Common myeloid progenitor, CD34-positive (primary cell): Measurements from ENCODE around the gene SMIM9.
A peak's percentile ranks its signal among the peaks of the same experiment; 100 is the strongest.

Experiments used
- CTCF ChIA-PET: fragments of 350-600 bp; sonication (Branson Sonifier 250); formaldehyde crosslinking; loops from one replicate; lab custom pipeline; 2021; ENCODE audit warnings: antibody characterized with exemption; lab: Charles Lee
- POLR2A ChIA-PET: fragments of 350-600 bp; sonication (Branson Sonifier 250); formaldehyde crosslinking; loops from one replicate; lab custom pipeline; 2021; ENCODE audit warnings: antibody characterized with exemption; lab: Charles Lee
- DNase-seq, 3 donors: peaks; one replicate each; pipeline versions ENCODE4 v3.0.0 to v3.0.0-alpha.2; 2013
- H3K27ac ChIP-seq, 2 experiments: 1 replicate in 1 of 2; 2 replicates in 1 of 2; pipeline ENCODE4 v1.7.0; 2013; ENCODE audit warnings: inconsistent platforms in 2 of 2, low read length in 2 of 2, mild to moderate bottlenecking in 2 of 2, low read depth in 1 of 2, moderate library complexity in 1 of 2; ENCODE audit not compliant: severe bottlenecking in 2 of 2, insufficient read depth in 1 of 2, poor library complexity in 1 of 2
- H3K27me3 ChIP-seq, 5 experiments: replicated peaks in 2 of 5; 1 replicate in 3 of 5; 2 replicates in 2 of 5; pipeline versions ENCODE4 v1.6.1 to v1.7.0; 2013; ENCODE audit warnings: low read length in 4 of 5, mild to moderate bottlenecking in 2 of 5, moderate library complexity in 2 of 5, inconsistent platforms in 1 of 5; ENCODE audit not compliant: insufficient read depth in 5 of 5, control insufficient read depth in 4 of 5
- H3K36me3 ChIP-seq, 4 experiments: 1 replicate in 2 of 4; 2 replicates in 2 of 4; pipeline versions ENCODE4 v1.6.1 to v1.7.0; 2013; ENCODE audit warnings: low read length in 3 of 4, control low read depth in 1 of 4, mild to moderate bottlenecking in 1 of 4; ENCODE audit not compliant: control insufficient read depth in 4 of 4, insufficient read depth in 4 of 4
- H3K4me1 ChIP-seq, 4 experiments: 1 replicate in 3 of 4; 2 replicates in 1 of 4; pipeline versions ENCODE4 v1.6.1 to v1.7.1; 2013; ENCODE audit warnings: low read length in 3 of 4, mild to moderate bottlenecking in 3 of 4, control low read depth in 1 of 4, inconsistent platforms in 1 of 4, moderate library complexity in 1 of 4; ENCODE audit not compliant: control insufficient read depth in 4 of 4, insufficient read depth in 4 of 4; ENCODE audit errors: control extremely low read depth in 1 of 4
- H3K4me3 ChIP-seq, 7 experiments: 1 replicate in 4 of 7; 2 replicates in 3 of 7; pipeline versions ENCODE4 v1.5.1 to v1.7.0; 2013; ENCODE audit warnings: mild to moderate bottlenecking in 7 of 7, low read length in 6 of 7, moderate library complexity in 6 of 7, inconsistent platforms in 2 of 7, low read depth in 2 of 7, control low read depth in 1 of 7; ENCODE audit not compliant: insufficient read depth in 4 of 7, control insufficient read depth in 1 of 7; ENCODE audit errors: extremely low read depth in 1 of 7
- H3K9me3 ChIP-seq, 5 experiments: 1 replicate in 4 of 5; 2 replicates in 1 of 5; pipeline versions ENCODE4 v1.6.1 to v1.7.1; 2013; ENCODE audit warnings: low read length in 4 of 5, mild to moderate bottlenecking in 2 of 5, inconsistent platforms in 1 of 5, low read depth in 1 of 5, moderate library complexity in 1 of 5; ENCODE audit not compliant: control insufficient read depth in 4 of 5, insufficient read depth in 2 of 5; ENCODE audit errors: control extremely low read depth in 1 of 5
- WGBS: methylation state at CpG from one replicate; pipeline ENCODE4 v1.1.5; 2013; ENCODE audit not compliant: insufficient coverage; 5-methylcytosine and 5-hydroxymethylcytosine counted together

The SMIM9 gene

DNA sequence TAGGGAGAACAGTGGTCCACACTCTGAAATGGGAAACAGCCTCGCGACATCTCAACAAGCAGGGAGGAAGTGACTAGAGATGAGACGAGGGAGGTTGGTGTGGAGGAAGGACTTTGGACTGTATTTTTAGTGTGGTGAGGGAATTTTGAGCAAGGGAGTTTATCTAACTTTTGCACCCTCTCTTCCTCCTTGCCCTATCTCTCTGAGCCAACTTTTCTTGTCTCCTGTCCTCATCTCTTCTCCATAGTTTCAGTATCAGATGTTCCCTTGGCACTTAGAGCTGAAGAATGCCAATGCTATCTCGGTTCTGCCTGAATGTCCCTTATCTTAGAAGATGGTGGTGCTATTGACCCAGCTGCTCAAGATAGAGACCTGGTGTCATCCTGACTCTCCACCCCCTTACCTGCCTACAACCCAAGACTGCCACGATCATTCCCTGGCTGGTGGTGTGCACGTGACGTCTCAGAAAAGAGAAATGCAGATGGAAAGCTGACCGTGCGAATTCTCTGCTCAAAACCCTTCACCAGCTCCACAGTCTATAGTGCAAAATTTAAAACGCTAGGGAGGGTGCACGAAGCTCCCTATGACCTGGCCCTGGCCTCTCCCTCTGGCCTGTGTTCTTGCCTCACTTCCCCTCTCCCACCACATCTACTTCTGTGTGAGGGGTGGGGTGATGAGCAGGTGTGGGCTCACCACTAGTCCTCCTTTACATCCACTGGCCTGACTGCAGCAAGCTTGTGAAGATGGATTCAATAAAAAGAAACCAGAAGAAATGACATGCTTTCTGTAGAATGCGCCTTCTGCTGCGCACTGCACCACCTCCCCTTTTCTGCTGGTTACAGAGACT lies 50.1 kb downstream of the SMIM9 start:
- Histone ChIP-seq H3K27me3 (no peaks in the 10 kb centered on the region), H3K36me3 (peaks cover 0 to 28% (median 10%) of the 10 kb centered on the region in 4 experiments), H3K27ac (peak overlapping the region in 1 of 2 experiments; percentile 58), H3K9me3 (no peaks in the 10 kb centered on the region), H3K4me1 (peaks cover 5 to 33% (median 26%) of the 10 kb centered on the region in 4 experiments), H3K4me3 (peak overlapping the region in 3 of 7 experiments; percentile 0 to 45 (median 24))
- ChIA-PET CTCF (interaction anchor here (1.0 to 1.1 kb wide), 2 partner anchors 13 kb away, joined by 3 read pairs; no protein-coding TSS in a partner anchor), POLR2A (no interaction called here)
- 81% methylated on average over 9 of the region's 13 CpGs for WGBS
- DNase-seq, result peak in 2 of 3 donors; percentile 40 to 53

DNA sequence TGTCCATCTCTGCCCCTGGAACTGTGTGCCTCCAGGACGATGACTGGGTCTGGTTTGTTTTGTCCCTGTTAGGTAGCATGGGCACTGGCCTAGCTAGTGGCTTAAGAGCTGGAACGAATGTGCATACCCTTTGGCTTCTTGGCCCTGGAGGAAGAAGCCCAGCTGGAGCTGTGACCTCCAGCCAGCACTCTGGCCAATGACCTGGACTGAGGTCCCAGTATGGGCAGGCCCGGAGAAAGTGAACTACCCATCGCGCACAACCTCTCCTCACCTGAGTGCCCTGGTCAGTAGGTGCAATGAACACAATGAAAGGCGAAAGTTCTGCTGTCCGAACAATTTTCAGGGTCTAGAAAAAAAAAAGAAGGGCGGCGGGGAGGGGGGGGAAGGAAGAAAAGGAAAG lies 53.5 kb downstream of the SMIM9 start:
- Histone ChIP-seq H3K27ac (no peak overlapping the region), H3K4me1 (peaks cover 4 to 28% (median 23%) of the 10 kb centered on the region in 4 experiments), H3K36me3 (peaks cover 7 to 48% (median 23%) of the 10 kb centered on the region in 4 experiments), H3K9me3 (no peaks in the 10 kb centered on the region), H3K27me3 (no peaks in the 10 kb centered on the region), H3K4me3 (no peak overlapping the region)
- no peak for DNase-seq
- 84% methylated on average over 2 of the region's 9 CpGs for WGBS
- POLR2A ChIA-PET, result no interaction called here
- CTCF ChIA-PET, result interaction anchor here (1.8 kb wide), 1 partner anchor 32 kb away, joined by 5 read pairs; no protein-coding TSS in a partner anchor

DNA sequence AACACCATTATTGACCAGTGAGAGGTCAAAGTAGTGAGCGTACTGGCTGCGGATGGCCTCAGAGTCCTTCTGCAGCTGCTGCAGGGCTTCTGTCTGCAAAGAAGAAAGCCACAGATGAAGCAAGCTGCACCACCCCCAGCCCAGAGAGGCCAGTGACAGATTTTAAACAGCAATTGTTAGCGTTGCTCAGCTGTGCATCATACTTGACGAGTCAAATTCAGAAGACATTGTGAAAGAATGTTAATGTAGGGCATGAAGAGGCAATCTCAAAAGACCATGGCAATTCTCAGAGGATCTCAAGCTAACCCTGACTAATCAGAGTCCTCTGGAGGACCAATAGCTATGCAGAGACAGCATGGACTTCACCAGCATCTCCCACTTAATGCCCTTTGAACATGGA lies 55.2 kb downstream of the SMIM9 start:
- H3K9me3 ChIP-seq, result peaks cover 0 to under 1% (median 0%) of the 10 kb centered on the region in 5 experiments
- DNase-seq, result no peak
- POLR2A ChIA-PET, result no interaction called here
- no peaks in the 10 kb centered on the region for H3K27me3 ChIP-seq
- CTCF ChIA-PET, result no interaction called here
- no peak overlapping the region for H3K27ac ChIP-seq
- 88% methylated on average over 2 of the region's 4 CpGs for WGBS
- H3K4me3 ChIP-seq, result no peak overlapping the region
- peaks cover 0 to 11% (median 8%) of the 10 kb centered on the region in 4 experiments for H3K4me1 ChIP-seq
- peaks cover 11 to 61% (median 35%) of the 10 kb centered on the region in 4 experiments for H3K36me3 ChIP-seq

DNA sequence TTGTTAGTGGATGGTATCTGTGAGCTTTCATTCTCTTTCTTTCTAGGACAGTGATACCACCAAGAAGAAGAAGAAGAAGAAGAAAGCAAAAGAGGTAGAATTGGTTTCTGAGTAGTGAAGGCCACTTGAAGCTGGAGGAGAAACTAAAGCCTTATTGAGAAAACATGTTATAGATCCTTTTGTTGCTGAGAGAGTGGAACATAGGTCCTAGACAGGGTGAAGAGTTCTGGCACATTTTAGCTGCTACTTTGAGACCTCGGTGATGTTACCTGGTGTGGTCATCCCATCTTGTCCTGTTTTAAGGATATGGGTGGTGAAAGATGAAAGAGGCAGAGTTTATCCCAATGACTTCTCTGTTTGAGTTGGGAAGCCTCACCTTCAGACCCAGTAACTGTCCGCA lies 57.7 kb downstream of the SMIM9 start:
- Histone ChIP-seq H3K4me3 (no peak overlapping the region), H3K4me1 (peaks cover 0 to 3% (median 0%) of the 10 kb centered on the region in 4 experiments), H3K27ac (no peak overlapping the region), H3K27me3 (no peaks in the 10 kb centered on the region), H3K9me3 (peaks cover 0 to 2% (median 0%) of the 10 kb centered on the region in 5 experiments), H3K36me3 (peaks cover 17 to 72% (median 44%) of the 10 kb centered on the region in 4 experiments)
- 86% methylated on average over 2 of the region's 2 CpGs for WGBS
- ChIA-PET CTCF (interaction anchor here (1.2 to 1.6 kb wide), 3 partner anchors 10 to 12 kb away, joined by 3 to 4 read pairs (median 3); no protein-coding TSS in a partner anchor), POLR2A (interaction anchor here (0.7 kb wide), 1 partner anchor 30 kb away, joined by 4 read pairs; no protein-coding TSS in a partner anchor)
- no peak for DNase-seq

DNA sequence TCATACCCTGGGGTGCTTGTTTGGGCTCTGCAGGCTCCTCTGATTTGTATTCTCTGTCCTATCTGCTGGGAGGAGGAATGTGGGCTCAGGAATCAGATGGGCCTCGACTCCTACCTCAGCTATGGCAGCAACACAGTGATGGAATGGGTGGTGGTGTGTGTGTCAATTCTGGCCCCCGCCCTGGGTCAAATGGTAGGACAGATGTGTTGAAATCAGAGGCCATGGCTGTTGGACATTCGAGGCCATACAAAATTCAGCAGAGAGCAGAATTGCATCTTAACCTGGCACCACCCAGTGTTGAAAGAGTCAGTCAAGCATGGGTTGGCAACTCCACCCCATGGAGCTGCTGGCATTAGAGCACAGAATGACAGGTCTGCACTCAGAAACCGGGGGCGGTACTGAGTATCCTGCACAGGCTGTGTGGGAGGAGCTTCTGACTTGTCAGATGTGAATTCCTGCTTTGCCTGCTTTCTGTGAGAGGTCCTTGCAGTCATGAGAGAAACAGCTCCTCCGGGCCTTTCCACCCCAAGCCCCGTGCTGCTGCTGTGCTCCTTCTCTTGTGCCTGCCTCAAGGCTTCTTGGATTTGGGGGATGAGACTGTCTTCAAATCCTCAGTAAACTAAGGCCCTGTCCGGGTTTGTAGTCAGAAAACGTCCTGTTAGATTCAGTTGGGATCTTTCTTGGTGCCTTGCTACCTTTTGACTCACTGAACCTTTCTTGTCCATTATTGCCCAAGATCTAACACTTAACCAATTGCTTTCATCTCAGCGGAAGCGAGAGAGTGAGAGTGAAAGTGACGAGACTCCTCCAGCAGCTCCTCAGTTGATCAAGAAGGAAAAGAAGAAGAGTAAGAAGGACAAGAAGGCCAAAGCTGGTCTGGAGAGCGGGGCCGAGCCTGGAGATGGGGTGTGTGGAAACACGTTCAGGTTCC lies 58.8 kb downstream of the SMIM9 start:
- H3K36me3 ChIP-seq, result peaks cover 17 to 67% (median 40%) of the 10 kb centered on the region in 4 experiments
- peaks cover 0 to 3% (median 0%) of the 10 kb centered on the region in 4 experiments for H3K4me1 ChIP-seq
- H3K9me3 ChIP-seq, result peaks cover 0 to 2% (median 0%) of the 10 kb centered on the region in 5 experiments
- DNase-seq, result peak in 2 of 3 donors; percentile 16 to 18
- H3K4me3 ChIP-seq, result no peak overlapping the region
- ChIA-PET CTCF (interaction anchor here (0.7 to 1.6 kb wide), 3 partner anchors 11 to 67 kb away, joined by 3 read pairs; no protein-coding TSS in a partner anchor), POLR2A (no interaction called here)
- 82% methylated on average over 12 of the region's 15 CpGs for WGBS
- H3K27me3 ChIP-seq, result no peaks in the 10 kb centered on the region
- H3K27ac ChIP-seq, result no peak overlapping the region

DNA sequence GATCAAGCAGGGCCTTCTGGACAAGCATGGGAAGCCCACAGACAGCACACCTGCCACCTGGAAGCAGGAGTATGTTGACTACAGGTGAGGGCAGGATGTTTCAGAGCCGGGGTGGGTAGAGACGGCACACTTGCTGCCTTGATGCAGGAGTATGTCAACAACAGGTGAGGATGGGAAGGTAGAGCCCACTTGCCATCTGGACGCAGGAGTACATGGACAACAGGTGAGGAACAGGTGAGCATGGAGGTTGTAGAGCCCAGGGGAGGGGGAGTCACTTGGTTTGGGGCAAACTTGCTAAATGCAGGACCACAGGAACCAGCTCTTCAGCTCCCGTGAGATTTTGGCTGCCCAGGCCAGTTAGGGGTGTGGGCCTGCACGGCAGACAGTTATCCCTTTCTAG lies 59.8 kb downstream of the SMIM9 start:
- Histone ChIP-seq H3K4me1 (peaks cover 0 to 3% (median 0%) of the 10 kb centered on the region in 4 experiments), H3K36me3 (peaks cover 17 to 71% (median 44%) of the 10 kb centered on the region in 4 experiments), H3K4me3 (no peak overlapping the region), H3K27ac (no peak overlapping the region), H3K27me3 (no peaks in the 10 kb centered on the region), H3K9me3 (peaks cover 0 to 2% (median 0%) of the 10 kb centered on the region in 5 experiments)
- CTCF ChIA-PET, result no interaction called here
- 88% methylated on average over 3 of the region's 5 CpGs for WGBS
- POLR2A ChIA-PET, result no interaction called here
- no peak for DNase-seq
